ENCODE measurements around the gene ALX3.

The ALX3 gene

DNA sequence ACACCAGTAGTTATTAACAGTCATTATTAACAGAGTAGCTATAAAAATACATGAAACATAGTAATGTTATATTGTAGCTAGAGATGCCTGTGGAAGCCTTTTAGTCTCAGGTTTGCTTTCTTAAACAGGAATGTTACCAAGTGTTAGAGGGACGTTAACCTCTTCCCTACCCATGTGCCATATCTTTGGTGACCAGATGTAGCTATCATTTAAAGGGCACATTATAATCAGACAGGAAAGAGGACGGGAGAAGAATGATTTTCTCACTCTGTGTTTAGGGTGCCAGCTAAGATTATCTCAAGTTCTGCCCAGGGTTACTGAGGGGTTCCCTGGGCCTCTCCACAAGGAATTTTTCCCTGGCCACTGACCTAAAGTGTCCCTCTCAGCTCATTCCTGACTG lies 20.9 kb upstream of the ALX3 start:
- no peak for TF ChIP-seq CTCF (conservative IDR thresholded peaks at IDR 0.05; ENCODE audit: control insufficient read depth, insufficient read depth, low read depth, low read length)
- no peak for DNase-seq (ENCODE audit: low read depth)

GRCh38 chr1:110089561-110090275 lies 19.2 kb upstream of the ALX3 start:
- TF ChIP-seq CTCF (conservative IDR thresholded peaks at IDR 0.05; ENCODE audit: control insufficient read depth, insufficient read depth, low read depth, low read length): no peak
- no peak for DNase-seq (ENCODE audit: low read depth)
- H3K4me3 ChIP-seq (ENCODE audit: control insufficient read depth, low read depth, low read length): no peak overlapping the region

More for the DNA sequence above, 20.9 kb upstream of the ALX3 start:
- H3K4me3 ChIP-seq (ENCODE audit: control insufficient read depth, low read depth, low read length): no peak overlapping the region

DNA sequence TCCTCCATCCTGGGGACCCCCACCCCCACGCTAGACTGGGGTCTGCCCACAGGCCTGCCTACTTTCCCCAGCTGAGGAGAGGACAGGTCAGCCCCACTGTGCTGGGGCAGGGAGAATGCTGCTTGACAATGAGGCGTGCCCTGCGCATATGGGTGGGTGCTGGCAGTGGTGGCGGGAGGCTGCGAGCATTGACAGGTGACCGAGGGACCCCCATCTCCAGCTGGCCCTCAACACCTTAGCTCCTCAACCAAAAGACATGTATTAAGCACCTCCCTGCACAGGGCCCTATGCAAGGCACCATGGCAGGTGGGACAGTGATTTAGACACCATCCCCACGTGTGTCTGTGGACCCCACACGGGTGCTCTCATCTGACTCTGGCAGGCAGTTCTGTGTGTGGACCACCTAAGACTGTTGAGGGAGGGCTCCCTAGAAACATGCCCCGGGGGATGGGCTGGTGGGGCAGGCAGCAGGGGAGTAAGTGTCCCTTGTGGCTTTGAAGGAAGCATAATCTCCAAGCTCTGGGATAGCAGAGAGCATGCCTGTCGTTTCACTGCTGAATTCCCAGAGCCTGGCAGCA lies 18.4 kb upstream of the ALX3 start:
- DNase-seq (ENCODE audit: low read depth): no peak
- TF ChIP-seq CTCF (conservative IDR thresholded peaks at IDR 0.05; ENCODE audit: control insufficient read depth, insufficient read depth, low read depth, low read length): no peak

GRCh38 chr1:110087812-110088738 lies 17.6 kb upstream of the ALX3 start:
- H3K4me3 ChIP-seq (ENCODE audit: control insufficient read depth, low read depth, low read length): no peak overlapping the region
- peak; percentile 76 for TF ChIP-seq CTCF (conservative IDR thresholded peaks at IDR 0.05; ENCODE audit: control insufficient read depth, insufficient read depth, low read depth, low read length)
- peak; percentile 54 for DNase-seq (ENCODE audit: low read depth)

More for the DNA sequence above, 18.4 kb upstream of the ALX3 start:
- no peak overlapping the region for H3K4me3 ChIP-seq (ENCODE audit: control insufficient read depth, low read depth, low read length)

DNA sequence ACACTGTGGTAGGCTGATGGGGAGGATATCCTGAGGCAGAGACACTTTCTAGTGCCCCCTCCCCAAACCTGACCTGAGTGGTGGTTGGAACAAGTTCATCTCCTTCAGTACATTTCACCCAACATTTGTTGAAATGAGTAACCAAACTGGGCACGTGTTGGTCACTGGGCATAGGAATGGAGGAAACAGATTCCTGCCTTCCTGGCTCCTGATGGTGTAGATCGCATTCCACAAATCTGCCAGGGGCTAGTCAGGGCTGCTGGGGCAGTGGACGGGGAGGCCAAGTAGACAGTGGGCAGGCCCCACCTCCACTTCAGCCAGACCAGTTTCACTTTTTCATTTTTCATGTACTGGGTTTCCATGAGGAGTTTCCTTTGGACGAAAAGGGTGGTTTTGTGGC lies 16.5 kb upstream of the ALX3 start:
- no peak for DNase-seq (ENCODE audit: low read depth)
- no peak for TF ChIP-seq CTCF (conservative IDR thresholded peaks at IDR 0.05; ENCODE audit: control insufficient read depth, insufficient read depth, low read depth, low read length)
- H3K4me3 ChIP-seq (ENCODE audit: control insufficient read depth, low read depth, low read length): no peak overlapping the region

DNA sequence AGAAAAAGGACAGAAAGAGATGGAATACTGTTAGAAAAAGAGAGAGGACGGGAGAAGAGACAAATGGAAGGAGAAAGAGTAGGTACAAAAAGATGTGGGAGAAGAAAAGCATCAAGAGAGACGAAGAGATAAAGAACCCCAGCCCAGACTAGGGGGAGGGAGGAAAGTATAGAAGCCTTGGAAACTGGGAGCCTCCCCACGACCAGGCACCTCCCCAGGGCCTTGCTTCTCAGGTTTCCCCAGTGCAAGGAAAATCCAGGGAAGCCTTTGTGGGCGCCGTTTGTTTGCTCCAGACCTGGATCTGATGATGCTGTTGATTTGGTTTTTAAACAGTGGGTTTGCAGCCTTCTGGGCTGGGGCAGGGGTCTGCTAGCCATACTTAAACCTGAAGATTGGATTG lies 15.2 kb upstream of the ALX3 start:
- no peak for TF ChIP-seq CTCF (conservative IDR thresholded peaks at IDR 0.05; ENCODE audit: control insufficient read depth, insufficient read depth, low read depth, low read length)
- DNase-seq (ENCODE audit: low read depth): no peak
- H3K4me3 ChIP-seq (ENCODE audit: control insufficient read depth, low read depth, low read length): no peak overlapping the region

Data from fibroblast of mammary gland (primary cell).